ENCODE results near the gene TSPAN15. TPM values are rescaled to one million over a fixed set of nuclear protein-coding genes. Genes with fewer than 3 reads are reported as not detected.

TSPAN15 gene
- total RNA-seq, 4 donors from 2014 or later, result 97.7 to 152 (median 148) TPM

GRCh38 chr10:69467928-69468750 lies 16.9 kb downstream of the TSPAN15 start:
- Histone ChIP-seq H3K27ac (peak overlapping the region; percentile 8 to 80 (median 48)), H3K27me3 (no peaks in the 10 kb centered on the region), H3K9me3 (no peaks in the 10 kb centered on the region), H3K36me3 (no peaks in the 10 kb centered on the region), H3K4me1 (peaks cover 32 to 53% (median 35%) of the 10 kb centered on the region in 4 donors), H3K4me3 (no peak overlapping the region)
- no peak for DNase-seq
- intact Hi-C loops (cut with DNase I; ENCODE audit: low total_unique reads) (no loop called here), in situ Hi-C loops (cut with MboI; ENCODE audit: low pct_ligation_motif_present in 1 of 4, low pct_unique_long_range_greater_than_20kb in 1 of 4, low sequenced_read_pairs in 3 of 4) (no loop called here)
- 63 to 68% methylated on average over 5 to 12 of the region's 13 CpGs for WGBS, 2 donors (ENCODE audit: low coverage in 1 of 2)
- TF ChIP-seq EP300 (IDR thresholded peaks at IDR 0.05; ENCODE audit: low read depth) (no peak), POLR2AphosphoS5 (IDR thresholded peaks at IDR 0.05) (no peak), CTCF (IDR thresholded peaks at IDR 0.05) (no peak), POLR2A (IDR thresholded peaks at IDR 0.05) (no peak)

GRCh38 chr10:69468751-69469089 lies 17.5 kb downstream of the TSPAN15 start:
- Histone ChIP-seq H3K27me3 (no peaks in the 10 kb centered on the region), H3K4me3 (no peak overlapping the region), H3K4me1 (peaks cover 32 to 53% (median 39%) of the 10 kb centered on the region in 4 donors), H3K9me3 (no peaks in the 10 kb centered on the region), H3K36me3 (no peaks in the 10 kb centered on the region), H3K27ac (peak overlapping the region in 2 of 4 donors; percentile 64 to 80)
- TF ChIP-seq CTCF (IDR thresholded peaks at IDR 0.05), result no peak
- TF ChIP-seq POLR2A (IDR thresholded peaks at IDR 0.05), result no peak
- no peak for TF ChIP-seq EP300 (IDR thresholded peaks at IDR 0.05; ENCODE audit: low read depth)
- TF ChIP-seq POLR2AphosphoS5 (IDR thresholded peaks at IDR 0.05), result no peak
- intact Hi-C loops (cut with DNase I; ENCODE audit: low total_unique reads) (no loop called here), in situ Hi-C loops (cut with MboI; ENCODE audit: low pct_ligation_motif_present in 1 of 4, low pct_unique_long_range_greater_than_20kb in 1 of 4, low sequenced_read_pairs in 3 of 4) (no loop called here)
- 82 to 92% methylated on average over 5 of the region's 5 CpGs for WGBS, 2 donors (ENCODE audit: low coverage in 1 of 2)
- DNase-seq, result no peak

GRCh38 chr10:69469976-69470375 lies 18.7 kb downstream of the TSPAN15 start:
- Histone ChIP-seq H3K36me3 (no peaks in the 10 kb centered on the region), H3K9me3 (no peaks in the 10 kb centered on the region), H3K4me3 (no peak overlapping the region), H3K4me1 (peaks cover 31 to 53% (median 39%) of the 10 kb centered on the region in 4 donors), H3K27me3 (no peaks in the 10 kb centered on the region), H3K27ac (peak overlapping the region in 1 of 4 donors; percentile 91)
- DNase-seq, result no peak
- WGBS, 2 donors (ENCODE audit: low coverage in 1 of 2), result 83 to 100% methylated on average over 1 of the region's 1 CpG
- TF ChIP-seq CTCF (IDR thresholded peaks at IDR 0.05) (no peak), EP300 (IDR thresholded peaks at IDR 0.05; ENCODE audit: low read depth) (no peak), POLR2A (IDR thresholded peaks at IDR 0.05) (no peak), POLR2AphosphoS5 (IDR thresholded peaks at IDR 0.05) (no peak)
- in situ Hi-C loops (cut with MboI; ENCODE audit: low pct_ligation_motif_present in 1 of 4, low pct_unique_long_range_greater_than_20kb in 1 of 4, low sequenced_read_pairs in 3 of 4) (no loop called here), intact Hi-C loops (cut with DNase I; ENCODE audit: low total_unique reads) (no loop called here)

GRCh38 chr10:69470463-69471384 lies 19.5 kb downstream of the TSPAN15 start:
- no peaks in the 10 kb centered on the region for H3K36me3 ChIP-seq
- no peak for TF ChIP-seq POLR2A (IDR thresholded peaks at IDR 0.05)
- TF ChIP-seq CTCF (IDR thresholded peaks at IDR 0.05), result no peak
- TF ChIP-seq EP300 (IDR thresholded peaks at IDR 0.05; ENCODE audit: low read depth), result no peak
- no peak for TF ChIP-seq POLR2AphosphoS5 (IDR thresholded peaks at IDR 0.05)
- H3K9me3 ChIP-seq, result no peaks in the 10 kb centered on the region
- H3K4me3 ChIP-seq, result no peak overlapping the region
- no peaks in the 10 kb centered on the region for H3K27me3 ChIP-seq
- H3K27ac ChIP-seq, result peak overlapping the region; percentile 81 to 91 (median 87)
- intact Hi-C loops (cut with DNase I; ENCODE audit: low total_unique reads) (no loop called here), in situ Hi-C loops (cut with MboI; ENCODE audit: low pct_ligation_motif_present in 1 of 4, low pct_unique_long_range_greater_than_20kb in 1 of 4, low sequenced_read_pairs in 3 of 4) (no loop called here)
- WGBS, 2 donors (ENCODE audit: low coverage in 1 of 2), result 64 to 79% methylated on average over 6 to 8 of the region's 8 CpGs
- no peak for DNase-seq
- peaks cover 30 to 53% (median 34%) of the 10 kb centered on the region in 4 donors for H3K4me1 ChIP-seq
